ENCODE measurements around the gene ALDH3B2. TPM values are rescaled to one million over a fixed set of nuclear protein-coding genes. Genes with fewer than 3 reads are reported as not detected.
"Not testable (repeated sequence)": the region's sequence is repeated elsewhere in the genome, so short reads cannot be mapped to it uniquely, and the experiment has no call there.

The ALDH3B2 gene
- total RNA-seq, 4 donors from 2014 or later = not detected

GRCh38 chr11:67704524-67704923 lies 30.1 kb upstream of the ALDH3B2 start:
- no peak for TF ChIP-seq POLR2A (IDR thresholded peaks at IDR 0.05)
- TF ChIP-seq, protein P1, sequence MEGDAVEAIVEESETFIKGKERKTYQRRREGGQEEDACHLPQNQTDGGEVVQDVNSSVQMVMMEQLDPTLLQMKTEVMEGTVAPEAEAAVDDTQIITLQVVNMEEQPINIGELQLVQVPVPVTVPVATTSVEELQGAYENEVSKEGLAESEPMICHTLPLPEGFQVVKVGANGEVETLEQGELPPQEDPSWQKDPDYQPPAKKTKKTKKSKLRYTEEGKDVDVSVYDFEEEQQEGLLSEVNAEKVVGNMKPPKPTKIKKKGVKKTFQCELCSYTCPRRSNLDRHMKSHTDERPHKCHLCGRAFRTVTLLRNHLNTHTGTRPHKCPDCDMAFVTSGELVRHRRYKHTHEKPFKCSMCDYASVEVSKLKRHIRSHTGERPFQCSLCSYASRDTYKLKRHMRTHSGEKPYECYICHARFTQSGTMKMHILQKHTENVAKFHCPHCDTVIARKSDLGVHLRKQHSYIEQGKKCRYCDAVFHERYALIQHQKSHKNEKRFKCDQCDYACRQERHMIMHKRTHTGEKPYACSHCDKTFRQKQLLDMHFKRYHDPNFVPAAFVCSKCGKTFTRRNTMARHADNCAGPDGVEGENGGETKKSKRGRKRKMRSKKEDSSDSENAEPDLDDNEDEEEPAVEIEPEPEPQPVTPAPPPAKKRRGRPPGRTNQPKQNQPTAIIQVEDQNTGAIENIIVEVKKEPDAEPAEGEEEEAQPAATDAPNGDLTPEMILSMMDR (IDR thresholded peaks at IDR 0.05) = no peak
- no peaks in the 10 kb centered on the region for H3K4me1 ChIP-seq
- no peaks in the 10 kb centered on the region for H3K36me3 ChIP-seq
- H3K4me3 ChIP-seq = no peak overlapping the region
- H3K27me3 ChIP-seq = no peaks in the 10 kb centered on the region
- no peak overlapping the region for H3K27ac ChIP-seq
- H3K9me3 ChIP-seq = no peaks in the 10 kb centered on the region
- no peak for DNase-seq

DNA sequence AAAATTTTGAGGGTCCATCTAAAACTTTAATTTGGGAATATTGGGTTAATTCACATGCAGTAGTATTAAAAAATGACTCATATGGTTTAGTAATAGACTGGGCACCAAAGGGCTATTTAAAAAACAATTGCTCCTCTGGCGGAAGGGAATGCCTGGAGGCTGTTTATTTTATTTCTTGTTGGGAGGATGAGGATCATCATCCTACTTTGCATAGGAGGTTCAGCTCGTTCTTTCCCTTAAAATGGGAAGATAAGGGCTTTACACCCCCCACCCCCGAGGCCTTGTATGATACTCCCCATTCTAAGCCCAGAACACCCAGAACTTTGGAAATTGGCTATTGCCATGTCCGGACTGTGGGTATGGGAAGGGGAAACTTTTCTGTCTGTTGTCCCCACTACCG lies 29.3 kb upstream of the ALDH3B2 start:
- H3K9me3 ChIP-seq, H3K27me3 ChIP-seq, H3K36me3 ChIP-seq, H3K4me1 ChIP-seq, DNase-seq, H3K4me3 ChIP-seq, H3K27ac ChIP-seq: not testable (repeated sequence)

- TF ChIP-seq, protein P1 (IDR thresholded peaks at IDR 0.05) = no peak
- no peak for TF ChIP-seq POLR2A (IDR thresholded peaks at IDR 0.05)
- Histone ChIP-seq H3K4me1 (no peaks in the 10 kb centered on the region), H3K36me3 (no peaks in the 10 kb centered on the region), H3K27ac (no peak overlapping the region), H3K4me3 (no peak overlapping the region), H3K9me3 (peaks cover 0 to 4% (median 0%) of the 10 kb centered on the region in 4 donors), H3K27me3 (no peaks in the 10 kb centered on the region)
- DNase-seq = no peak
Measured at GRCh38 chr11:67700548-67701262, 26.3 kb upstream of the ALDH3B2 start.

DNA sequence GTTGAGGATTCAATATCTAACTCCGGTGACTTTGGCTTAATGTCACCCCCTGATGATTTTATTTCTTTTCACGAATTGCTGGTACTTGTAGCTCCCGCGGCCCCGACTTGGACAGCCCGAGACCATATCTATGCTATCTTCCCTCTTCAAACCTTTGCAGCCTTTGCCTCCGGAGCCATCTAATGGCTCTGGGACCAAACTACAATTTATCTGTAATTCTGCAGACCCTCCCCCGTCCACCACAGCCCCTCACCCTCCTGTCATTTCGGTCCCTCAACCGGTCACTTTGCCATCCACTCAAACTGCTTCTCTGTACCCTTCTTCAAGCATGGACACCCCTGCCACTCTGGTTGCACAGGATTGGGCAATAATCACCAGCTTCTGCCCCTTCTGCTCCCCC lies 25.7 kb upstream of the ALDH3B2 start:
- no peaks in the 10 kb centered on the region for H3K27me3 ChIP-seq
- no peak overlapping the region for H3K4me3 ChIP-seq
- DNase-seq = no peak
- H3K9me3 ChIP-seq = peaks cover 0 to 4% (median 0%) of the 10 kb centered on the region in 4 donors
- H3K4me1 ChIP-seq = no peaks in the 10 kb centered on the region
- no peaks in the 10 kb centered on the region for H3K36me3 ChIP-seq
- H3K27ac ChIP-seq = no peak overlapping the region
- TF ChIP-seq, protein P1 (IDR thresholded peaks at IDR 0.05) = no peak
- no peak for TF ChIP-seq POLR2A (IDR thresholded peaks at IDR 0.05)

DNA sequence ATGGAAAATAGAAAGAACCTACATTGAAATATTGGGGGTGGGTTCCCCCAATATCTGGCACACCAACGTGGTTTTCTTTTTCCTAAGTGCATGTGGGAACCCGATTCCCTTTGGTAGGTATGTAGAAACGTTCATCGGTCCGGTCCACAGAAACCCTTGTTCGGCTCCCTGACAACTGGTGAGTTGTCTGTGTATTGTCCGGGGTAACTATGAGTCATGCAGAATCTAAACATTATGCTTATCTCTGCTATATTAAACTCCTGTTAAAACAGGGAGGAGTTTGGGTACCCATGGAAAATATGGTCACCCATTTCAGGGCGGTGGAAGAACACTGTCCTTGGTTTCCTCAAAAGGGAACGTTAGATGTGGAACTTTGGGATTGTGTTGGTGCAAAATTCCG lies 25.1 kb upstream of the ALDH3B2 start:
- TF ChIP-seq, protein P1 (IDR thresholded peaks at IDR 0.05) = no peak
- TF ChIP-seq POLR2A (IDR thresholded peaks at IDR 0.05) = no peak
- H3K36me3 ChIP-seq = no peaks in the 10 kb centered on the region
- H3K27ac ChIP-seq = no peak overlapping the region
- H3K9me3 ChIP-seq = peaks cover 0 to 4% (median 0%) of the 10 kb centered on the region in 4 donors
- no peaks in the 10 kb centered on the region for H3K27me3 ChIP-seq
- H3K4me1 ChIP-seq = no peaks in the 10 kb centered on the region
- no peak overlapping the region for H3K4me3 ChIP-seq
- no peak for DNase-seq

DNA sequence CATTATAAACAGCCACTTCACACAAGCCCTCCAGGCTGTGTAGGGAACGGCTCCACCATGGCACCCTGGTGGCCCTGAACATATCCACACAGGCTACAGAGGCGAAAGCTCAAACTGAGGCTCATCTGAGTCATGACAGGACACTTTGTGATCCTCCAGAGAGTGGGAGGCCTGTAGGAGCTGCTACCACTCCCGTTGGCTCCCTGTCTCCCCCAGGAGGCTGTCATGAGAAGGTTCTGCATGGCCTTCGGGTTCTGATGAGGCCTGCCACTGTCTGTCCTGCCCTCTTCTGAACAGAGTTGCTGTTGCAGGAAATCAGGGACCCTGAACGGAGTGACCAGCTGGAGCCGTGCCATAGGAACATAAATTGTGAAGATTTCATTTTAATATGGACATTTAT lies 23.8 kb upstream of the ALDH3B2 start:
- no peaks in the 10 kb centered on the region for H3K4me1 ChIP-seq
- no peak overlapping the region for H3K4me3 ChIP-seq
- H3K27ac ChIP-seq = no peak overlapping the region
- H3K27me3 ChIP-seq = no peaks in the 10 kb centered on the region
- H3K36me3 ChIP-seq = no peaks in the 10 kb centered on the region
- TF ChIP-seq POLR2A (IDR thresholded peaks at IDR 0.05) = no peak
- TF ChIP-seq, protein P1 (IDR thresholded peaks at IDR 0.05) = no peak
- DNase-seq = no peak
- H3K9me3 ChIP-seq = peaks cover 0 to 4% (median 0%) of the 10 kb centered on the region in 4 donors

Measured in Peyer's patch (tissue), 4 donors.